HG02678 (cell line): Measurements from ENCODE around the gene TMEM239.
"Not testable (repeated sequence)": the region's sequence is repeated elsewhere in the genome, so short reads cannot be mapped to it uniquely, and the experiment has no call there.

ENCODE experiments used
- ATAC-seq: cut with Tn5 transposase; IDR thresholded peaks from one replicate; pipeline ENCODE4 v1.9.1; 2021; ENCODE audit warnings: mild to moderate bottlenecking, moderate library complexity; ENCODE audit not compliant: unreplicated experiment

TMEM239 gene

GRCh38 chr20:2816030-2816582 lies at the start of gene TMEM239:
Gene TMEM239, plus strand, starts transcription at chr20:2816364. Its CDS starts 191 bp downstream, at chr20:2816555.
- ATAC-seq, result no peak

- ATAC-seq, result no peak
Measured at GRCh38 chr20:2767768-2768631, 48.2 kb upstream of the TMEM239 start.

- ATAC-seq, result no peak
Measured at GRCh38 chr20:2768632-2769015, 47.5 kb upstream of the TMEM239 start.

GRCh38 chr20:2770091-2770490 lies 46.1 kb upstream of the TMEM239 start:
- ATAC-seq, result not testable (repeated sequence)

GRCh38 chr20:2771631-2772080 lies 44.5 kb upstream of the TMEM239 start:
- ATAC-seq, result no peak

GRCh38 chr20:2773812-2774211 lies 42.4 kb upstream of the TMEM239 start:
- no peak for ATAC-seq

- ATAC-seq, result no peak
Measured at GRCh38 chr20:2775139-2775538, 41.0 kb upstream of the TMEM239 start.

- ATAC-seq, result no peak
Measured at GRCh38 chr20:2778602-2779321, 37.4 kb upstream of the TMEM239 start.

- no peak for ATAC-seq
Measured at GRCh38 chr20:2780948-2781347, 35.2 kb upstream of the TMEM239 start.

GRCh38 chr20:2783908-2784566 lies 32.1 kb upstream of the TMEM239 start:
- ATAC-seq, result no peak

GRCh38 chr20:2793471-2793870 lies 22.7 kb upstream of the TMEM239 start:
- ATAC-seq, result no peak

- ATAC-seq, result no peak
Measured at GRCh38 chr20:2794202-2794748, 21.9 kb upstream of the TMEM239 start.

GRCh38 chr20:2794866-2795447 lies 21.2 kb upstream of the TMEM239 start:
- no peak for ATAC-seq

- ATAC-seq, result no peak
Measured at GRCh38 chr20:2795451-2795850, 20.7 kb upstream of the TMEM239 start.

GRCh38 chr20:2796011-2796660 lies 20.0 kb upstream of the TMEM239 start:
- no peak for ATAC-seq

GRCh38 chr20:2797136-2797983 lies 18.8 kb upstream of the TMEM239 start:
- ATAC-seq, result no peak

- no peak for ATAC-seq
Measured at GRCh38 chr20:2798095-2798805, 17.9 kb upstream of the TMEM239 start.

GRCh38 chr20:2798814-2799213 lies 17.4 kb upstream of the TMEM239 start:
- no peak for ATAC-seq
